Endodermal cell (in vitro differentiated cells): ENCODE measurements around the gene IQCF6. TPM values are rescaled to one million over a fixed set of nuclear protein-coding genes. Genes with fewer than 3 reads are reported as not detected.
A peak's percentile ranks its signal among the peaks of the same experiment; 100 is the strongest.

ENCODE experiments used
- DNase-seq: peaks from one replicate; pipeline ENCODE4 v3.0.0-alpha.2; 2017
- H3K27ac ChIP-seq: 2 replicates; pipeline ENCODE4 v1.5.1; 2013; ENCODE audit warnings: mild to moderate bottlenecking, low read depth, low read length, moderate library complexity
- H3K27me3 ChIP-seq: 2 replicates; pipeline ENCODE4 v1.6.1; 2013; ENCODE audit warnings: mild to moderate bottlenecking, low read length, moderate library complexity; ENCODE audit not compliant: insufficient read depth, control insufficient read depth, poor library complexity, severe bottlenecking
- H3K36me3 ChIP-seq: 2 replicates; pipeline ENCODE4 v1.7.0; 2013; ENCODE audit warnings: mild to moderate bottlenecking, low read length, moderate library complexity; ENCODE audit not compliant: control insufficient read depth, insufficient read depth
- H3K4me1 ChIP-seq: one replicate; pipeline ENCODE4 v1.7.0; 2013; ENCODE audit warnings: low read length; ENCODE audit not compliant: control insufficient read depth, insufficient read depth
- H3K4me3 ChIP-seq: 2 replicates; pipeline ENCODE4 v1.5.1; 2013; ENCODE audit warnings: mild to moderate bottlenecking, low read length, moderate library complexity
- H3K9ac ChIP-seq: 2 replicates; pipeline ENCODE4 v1.6.1; 2013; ENCODE audit warnings: mild to moderate bottlenecking, low read length, moderate library complexity; ENCODE audit not compliant: poor library complexity, severe bottlenecking; ENCODE audit errors: extremely low read depth
- H3K9me3 ChIP-seq: 2 replicates; pipeline ENCODE4 v1.6.1; 2013; ENCODE audit warnings: mild to moderate bottlenecking, low read length, moderate library complexity; ENCODE audit not compliant: control insufficient read depth
- H3K27ac Mint-ChIP-seq: 2 replicates; pipeline ENCODE4 v1.8.0; 2020; ENCODE audit warnings: mixed read lengths
- H3K27me3 Mint-ChIP-seq: 2 replicates; pipeline ENCODE4 v1.8.0; 2021; ENCODE audit warnings: mild to moderate bottlenecking, mixed read lengths; ENCODE audit not compliant: insufficient read depth
- H3K36me3 Mint-ChIP-seq: 2 replicates; pipeline ENCODE4 v1.8.0; 2020; ENCODE audit warnings: low read depth, mixed read lengths
- H3K4me1 Mint-ChIP-seq: 2 replicates; pipeline ENCODE4 v1.8.0; 2020; ENCODE audit warnings: mixed read lengths
- H3K4me3 Mint-ChIP-seq: 2 replicates; pipeline ENCODE4 v1.8.0; 2020; ENCODE audit warnings: mild to moderate bottlenecking, moderate library complexity, mixed read lengths
- H3K9me3 Mint-ChIP-seq: 2 replicates; pipeline ENCODE4 v1.8.0; 2020; ENCODE audit warnings: mild to moderate bottlenecking, mixed read lengths
- WGBS, 2 experiments: methylation state at CpG; one replicate each; pipeline versions ENCODE4 v1.1.5 to v1.1.7; 2013; ENCODE audit warnings: missing lambda C conversion rate in 2 of 2, mixed read lengths in 1 of 2; ENCODE audit not compliant: insufficient coverage in 1 of 2, insufficient read length in 1 of 2; 5-methylcytosine and 5-hydroxymethylcytosine counted together
- total RNA-seq, 2 donors: library from RNA; stranded (reverse); fragmentation: NEBNext Ultra II Directional in 1 of 2; extraction: Animal tissue kit (Norgen Biotek cat#: 25700) in 1 of 2; gene quantifications; 2 replicates in 1 of 2; 3 replicates in 1 of 2; pipeline ENCODE4 v1.2.1, GENCODE V29; 2021
- TF ChIP-seq, protein P1 (sequence below): fragments of 200-600 bp; sonication (generic); conservative IDR thresholded peaks from 2 replicates; pipeline ENCODE4 v1.5.0; 2021; ENCODE audit warnings: antibody characterized with exemption, mild to moderate bottlenecking

Gene IQCF6
- total RNA-seq, 2 donors from 2014 or later, result not detected

DNA sequence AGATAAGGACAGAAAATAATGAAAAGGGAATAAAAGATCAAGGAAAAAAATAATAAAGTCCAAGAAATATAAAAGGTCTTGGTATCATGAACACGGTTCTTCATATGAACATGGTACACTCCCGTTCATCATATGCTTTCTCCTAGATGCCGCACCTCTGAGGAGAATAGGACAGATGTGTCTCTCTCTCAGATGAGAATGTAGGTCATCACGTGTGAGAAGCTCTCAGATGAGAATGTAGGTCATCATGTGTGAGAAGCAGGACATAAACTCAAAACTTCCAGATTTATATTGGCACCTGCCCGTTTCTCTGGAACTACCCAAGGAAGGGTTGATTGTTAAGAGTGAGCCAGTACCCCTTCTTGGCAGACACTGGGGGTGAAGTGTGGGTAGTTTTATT, 29.9 kb upstream of the IQCF6 start:
- 97 to 98% methylated on average over 3 to 5 of the region's 5 CpGs for WGBS, 2 experiments
- no peaks in the 10 kb centered on the region for H3K4me1 ChIP-seq
- H3K27ac ChIP-seq, result no peak overlapping the region
- DNase-seq, result no peak
- Mint-ChIP-seq H3K27me3 (no peaks in the 10 kb centered on the region), H3K4me3 (no peak overlapping the region), H3K27ac (no peak overlapping the region), H3K4me1 (no peaks in the 10 kb centered on the region), H3K36me3 (peaks cover 45% of the 10 kb centered on the region), H3K9me3 (peaks cover 24% of the 10 kb centered on the region)
- H3K27me3 ChIP-seq, result no peaks in the 10 kb centered on the region
- H3K4me3 ChIP-seq, result peak overlapping the region; percentile 9
- peaks cover 51% of the 10 kb centered on the region for H3K36me3 ChIP-seq
- TF ChIP-seq, protein P1, sequence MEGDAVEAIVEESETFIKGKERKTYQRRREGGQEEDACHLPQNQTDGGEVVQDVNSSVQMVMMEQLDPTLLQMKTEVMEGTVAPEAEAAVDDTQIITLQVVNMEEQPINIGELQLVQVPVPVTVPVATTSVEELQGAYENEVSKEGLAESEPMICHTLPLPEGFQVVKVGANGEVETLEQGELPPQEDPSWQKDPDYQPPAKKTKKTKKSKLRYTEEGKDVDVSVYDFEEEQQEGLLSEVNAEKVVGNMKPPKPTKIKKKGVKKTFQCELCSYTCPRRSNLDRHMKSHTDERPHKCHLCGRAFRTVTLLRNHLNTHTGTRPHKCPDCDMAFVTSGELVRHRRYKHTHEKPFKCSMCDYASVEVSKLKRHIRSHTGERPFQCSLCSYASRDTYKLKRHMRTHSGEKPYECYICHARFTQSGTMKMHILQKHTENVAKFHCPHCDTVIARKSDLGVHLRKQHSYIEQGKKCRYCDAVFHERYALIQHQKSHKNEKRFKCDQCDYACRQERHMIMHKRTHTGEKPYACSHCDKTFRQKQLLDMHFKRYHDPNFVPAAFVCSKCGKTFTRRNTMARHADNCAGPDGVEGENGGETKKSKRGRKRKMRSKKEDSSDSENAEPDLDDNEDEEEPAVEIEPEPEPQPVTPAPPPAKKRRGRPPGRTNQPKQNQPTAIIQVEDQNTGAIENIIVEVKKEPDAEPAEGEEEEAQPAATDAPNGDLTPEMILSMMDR, result no peak
- H3K9ac ChIP-seq, result no peak overlapping the region
- H3K9me3 ChIP-seq, result peaks cover 61% of the 10 kb centered on the region

DNA sequence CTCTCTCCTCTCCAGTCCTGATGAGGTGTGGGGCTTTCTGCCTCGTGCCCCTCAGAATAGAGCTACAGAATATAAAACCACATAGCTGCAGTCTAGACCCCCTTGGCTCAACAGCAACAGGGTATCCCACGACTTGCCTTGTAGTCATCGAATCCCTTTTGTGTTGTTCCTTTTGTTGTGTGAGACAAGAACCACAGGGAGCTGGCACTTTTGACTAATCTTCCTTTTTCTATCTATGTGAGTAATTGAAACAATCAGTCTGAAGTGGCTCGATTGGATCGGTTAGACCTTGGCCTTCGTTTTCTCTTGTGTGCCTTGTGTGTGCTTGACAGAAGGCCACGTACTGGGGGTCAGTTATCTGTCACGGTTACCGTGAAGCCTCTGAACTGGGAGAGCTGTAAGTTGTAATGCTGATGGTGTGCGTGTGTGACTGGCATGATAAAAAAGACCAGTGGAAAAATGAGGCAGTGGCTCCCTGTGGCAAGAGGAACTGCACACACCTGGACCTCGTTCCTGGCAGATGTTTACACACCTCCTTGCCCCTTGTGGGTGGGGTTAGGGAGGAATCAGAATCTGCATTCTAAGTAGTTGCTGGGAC, 23.2 kb upstream of the IQCF6 start:
- H3K27me3 Mint-ChIP-seq, result no peaks in the 10 kb centered on the region
- Histone ChIP-seq H3K27ac (peak overlapping the region; percentile 89), H3K9me3 (peaks cover 35% of the 10 kb centered on the region), H3K4me3 (peak overlapping the region; percentile 85), H3K4me1 (peaks cover 7% of the 10 kb centered on the region), H3K27me3 (no peaks in the 10 kb centered on the region), H3K9ac (peak overlapping the region; percentile 75), H3K36me3 (peaks cover 35% of the 10 kb centered on the region)
- H3K9me3 Mint-ChIP-seq, result peaks cover 8% of the 10 kb centered on the region
- 3 to 9% methylated on average over 9 to 11 of the region's 11 CpGs for WGBS, 2 experiments
- TF ChIP-seq, protein P1, result no peak
- H3K27ac Mint-ChIP-seq, result peak overlapping the region; percentile 95
- DNase-seq, result peak; percentile 89
- H3K36me3 Mint-ChIP-seq, result peaks cover 24% of the 10 kb centered on the region
- peaks cover 46% of the 10 kb centered on the region for H3K4me1 Mint-ChIP-seq
- H3K4me3 Mint-ChIP-seq, result peak overlapping the region; percentile 37

DNA sequence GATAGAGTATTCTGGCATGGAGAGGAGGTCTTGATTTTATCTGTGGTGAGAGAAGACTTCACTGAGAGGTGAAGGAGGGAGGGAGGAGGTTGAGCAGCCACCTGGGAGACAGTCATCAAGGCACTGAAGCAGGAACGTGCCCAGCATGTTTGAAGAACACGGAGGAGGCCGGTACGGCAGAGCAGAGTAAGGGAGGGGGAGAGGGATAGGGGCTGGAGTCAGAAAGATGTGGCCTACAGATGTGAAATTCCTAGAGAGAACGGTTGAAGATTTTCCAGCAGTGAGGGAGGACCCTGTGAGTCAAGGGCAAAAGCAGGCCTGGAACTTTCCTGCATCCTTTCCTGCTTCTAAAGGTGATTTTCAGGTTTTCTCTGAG, 21.7 kb upstream of the IQCF6 start:
- TF ChIP-seq, protein P1, result no peak
- H3K36me3 Mint-ChIP-seq, result peaks cover 12% of the 10 kb centered on the region
- peaks cover 7% of the 10 kb centered on the region for H3K4me1 ChIP-seq
- H3K27ac Mint-ChIP-seq, result peak overlapping the region; percentile 95
- peaks cover 20% of the 10 kb centered on the region for H3K36me3 ChIP-seq
- no peaks in the 10 kb centered on the region for H3K27me3 Mint-ChIP-seq
- H3K27me3 ChIP-seq, result no peaks in the 10 kb centered on the region
- peak overlapping the region; percentile 89 for H3K27ac ChIP-seq
- DNase-seq, result peak; percentile 71
- H3K4me1 Mint-ChIP-seq, result peaks cover 51% of the 10 kb centered on the region
- peaks cover 20% of the 10 kb centered on the region for H3K9me3 ChIP-seq
- peak overlapping the region; percentile 61 for H3K4me3 Mint-ChIP-seq
- peak overlapping the region; percentile 75 for H3K9ac ChIP-seq
- no peaks in the 10 kb centered on the region for H3K9me3 Mint-ChIP-seq
- peak overlapping the region; percentile 85 for H3K4me3 ChIP-seq
- 53 to 64% methylated on average over 4 to 5 of the region's 5 CpGs for WGBS, 2 experiments
